NT2/D1 (cell line): ENCODE data around the gene CCL4.

ENCODE experiments used
- SUZ12 ChIP-seq: IDR thresholded peaks from 2 replicates; pipeline ENCODE4 v1.6.1; 2011; ENCODE audit not compliant: insufficient read length, insufficient read depth; ENCODE audit errors: extremely low read depth
- YY1 ChIP-seq: IDR thresholded peaks from 2 replicates; pipeline ENCODE4 v1.6.1; 2011; ENCODE audit not compliant: insufficient read length, insufficient read depth
- ZNF274 ChIP-seq: IDR thresholded peaks from 2 replicates; pipeline ENCODE4 v1.6.1; 2011; ENCODE audit warnings: mild to moderate bottlenecking, low read depth, low read length

DNA sequence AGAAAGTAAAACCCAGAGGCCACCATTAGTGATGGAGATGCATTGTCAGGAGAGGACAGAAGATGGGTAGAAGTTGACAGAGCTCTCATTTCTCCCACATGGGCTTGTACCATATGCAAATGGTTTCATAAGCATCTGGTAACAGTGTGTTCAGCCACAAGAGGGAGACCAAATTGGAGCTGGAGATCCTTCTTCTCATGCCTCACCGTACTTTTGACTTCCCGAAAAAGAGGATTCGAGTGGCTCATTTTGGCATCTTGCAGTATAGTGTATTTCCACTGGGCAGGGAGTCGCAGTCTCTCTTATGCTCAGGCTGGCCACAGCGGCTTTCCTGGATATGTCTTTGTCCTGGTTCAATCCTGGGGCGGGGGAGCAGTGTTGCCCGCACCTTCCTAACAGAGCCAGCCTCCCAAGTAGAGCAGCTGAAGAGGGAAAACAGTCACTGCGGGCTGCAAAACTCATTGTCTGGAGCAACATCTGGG, 49.1 kb downstream of the CCL4 start:
- TF ChIP-seq SUZ12 (no peak), ZNF274 (no peak), YY1 (no peak)
